HG02798 (cell line): ENCODE results near the gene TCERG1.

Source experiments
- ATAC-seq: cut with Tn5 transposase; IDR thresholded peaks from one replicate; pipeline ENCODE4 v1.9.1; 2021; ENCODE audit warnings: mild to moderate bottlenecking; ENCODE audit not compliant: unreplicated experiment, poor library complexity

Gene TCERG1

DNA sequence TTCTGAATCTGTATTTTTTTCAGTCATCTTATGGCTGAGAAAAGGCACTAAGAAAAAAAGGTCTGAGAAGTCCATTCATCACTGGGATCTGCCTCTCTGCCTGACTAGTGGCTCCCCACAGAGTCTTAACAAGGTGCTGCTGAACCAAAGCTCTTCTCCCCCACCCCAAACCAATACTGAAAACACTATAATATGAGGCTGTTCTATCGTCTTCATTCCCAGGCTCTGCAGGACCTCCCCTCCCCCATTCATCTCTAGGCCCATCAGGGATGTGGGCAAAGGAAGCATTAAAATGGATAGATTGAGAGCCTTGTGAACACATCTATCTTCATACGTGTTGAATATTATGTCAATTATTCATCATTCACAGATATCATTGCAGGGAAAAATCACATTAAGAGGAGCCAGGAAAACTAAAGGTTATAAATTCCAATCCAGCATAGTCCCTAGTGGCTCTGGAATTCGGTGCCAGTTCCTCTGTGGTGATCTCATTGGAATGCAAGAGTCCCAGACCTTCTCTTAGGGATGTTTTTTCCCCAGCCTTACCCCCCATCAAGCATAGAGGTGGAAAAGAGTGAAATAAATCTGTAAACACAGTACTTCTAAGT is 113.2 kb downstream of the TCERG1 start:
- ATAC-seq, result no peak
